Measurements from ENCODE around the gene SH2D4B.

Gene SH2D4B

GRCh38 chr10:80537736-80538480, at the start of gene SH2D4B:
SH2D4B (plus strand) TSS chr10:80537902; CDS start chr10:80538332, 430 bp downstream.
- Histone ChIP-seq H3K79me2 (no peaks in the 10 kb centered on the region), H3K27me3 (ENCODE audit: control insufficient read depth, insufficient read depth, low read length) (no peaks in the 10 kb centered on the region), H3K4me1 (no peaks in the 10 kb centered on the region), H3K9me3 (ENCODE audit: control insufficient read depth, low read length) (no peaks in the 10 kb centered on the region), H2AFZ (no peak within 1 kb of the TSS), H3K9ac (no peak within 1 kb of the TSS), H3K4me3 (ENCODE audit: low read depth, low read length) (no peak within 1 kb of the TSS), H3K4me2 (ENCODE audit: low read length) (no peak within 1 kb of the TSS), H3K36me3 (ENCODE audit: control insufficient read depth, insufficient read depth, low read length) (no peaks in the 10 kb centered on the region), H3K27ac (no peak within 1 kb of the TSS)
- TF ChIP-seq, protein P1, sequence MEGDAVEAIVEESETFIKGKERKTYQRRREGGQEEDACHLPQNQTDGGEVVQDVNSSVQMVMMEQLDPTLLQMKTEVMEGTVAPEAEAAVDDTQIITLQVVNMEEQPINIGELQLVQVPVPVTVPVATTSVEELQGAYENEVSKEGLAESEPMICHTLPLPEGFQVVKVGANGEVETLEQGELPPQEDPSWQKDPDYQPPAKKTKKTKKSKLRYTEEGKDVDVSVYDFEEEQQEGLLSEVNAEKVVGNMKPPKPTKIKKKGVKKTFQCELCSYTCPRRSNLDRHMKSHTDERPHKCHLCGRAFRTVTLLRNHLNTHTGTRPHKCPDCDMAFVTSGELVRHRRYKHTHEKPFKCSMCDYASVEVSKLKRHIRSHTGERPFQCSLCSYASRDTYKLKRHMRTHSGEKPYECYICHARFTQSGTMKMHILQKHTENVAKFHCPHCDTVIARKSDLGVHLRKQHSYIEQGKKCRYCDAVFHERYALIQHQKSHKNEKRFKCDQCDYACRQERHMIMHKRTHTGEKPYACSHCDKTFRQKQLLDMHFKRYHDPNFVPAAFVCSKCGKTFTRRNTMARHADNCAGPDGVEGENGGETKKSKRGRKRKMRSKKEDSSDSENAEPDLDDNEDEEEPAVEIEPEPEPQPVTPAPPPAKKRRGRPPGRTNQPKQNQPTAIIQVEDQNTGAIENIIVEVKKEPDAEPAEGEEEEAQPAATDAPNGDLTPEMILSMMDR (IDR thresholded peaks at IDR 0.05): no peak

GRCh38 chr10:80488539-80489066, 49.1 kb upstream of the SH2D4B start:
- Histone ChIP-seq H3K27me3 (ENCODE audit: control insufficient read depth, insufficient read depth, low read length) (no peaks in the 10 kb centered on the region), H3K36me3 (ENCODE audit: control insufficient read depth, insufficient read depth, low read length) (no peaks in the 10 kb centered on the region), H3K9me3 (ENCODE audit: control insufficient read depth, low read length) (no peaks in the 10 kb centered on the region), H3K9ac (no peak overlapping the region), H3K4me3 (ENCODE audit: low read depth, low read length) (no peak overlapping the region), H3K79me2 (peaks cover 78% of the 10 kb centered on the region), H3K4me1 (peaks cover 22% of the 10 kb centered on the region), H3K27ac (no peak overlapping the region), H3K4me2 (ENCODE audit: low read length) (no peak overlapping the region), H2AFZ (no peak overlapping the region)
- TF ChIP-seq, protein P1 (IDR thresholded peaks at IDR 0.05): no peak

DNA sequence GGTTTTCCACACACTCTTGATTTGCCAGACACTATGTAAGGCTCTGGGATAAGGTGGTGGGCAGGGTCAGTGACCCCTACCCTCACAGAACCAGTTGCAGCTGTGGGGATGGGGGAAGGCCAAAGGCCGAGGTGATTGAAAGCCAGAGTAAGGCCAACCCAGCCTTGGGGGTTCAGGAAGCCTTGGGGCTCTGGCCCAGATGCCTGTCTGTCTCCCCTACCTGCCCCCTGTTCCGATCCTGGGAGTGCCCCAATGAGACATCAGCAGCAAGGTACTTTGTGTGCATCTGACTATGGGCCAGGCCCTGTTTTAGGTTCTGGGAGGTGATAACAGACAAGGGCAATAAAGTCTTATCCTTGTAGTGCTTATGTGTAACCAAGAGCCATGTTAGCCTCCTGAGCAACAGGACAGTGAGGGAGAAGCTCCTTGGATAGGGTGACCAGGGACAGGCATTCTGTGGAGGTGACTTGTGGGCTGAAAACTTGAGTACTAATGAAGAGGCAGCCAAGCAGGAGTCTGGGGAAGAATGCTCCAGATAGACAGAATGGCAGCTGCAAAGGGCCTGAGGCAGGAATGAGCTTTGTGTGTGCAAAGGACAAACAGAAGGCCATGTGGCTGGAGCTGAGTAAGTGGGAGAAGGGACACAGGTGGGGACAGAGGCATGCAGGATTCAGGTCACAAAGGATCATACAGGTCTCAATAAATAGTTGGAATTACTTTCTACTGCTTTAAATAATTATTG, 48.2 kb upstream of the SH2D4B start:
- no peak overlapping the region for H3K4me3 ChIP-seq (ENCODE audit: low read depth, low read length)
- H3K79me2 ChIP-seq: peaks cover 78% of the 10 kb centered on the region
- no peaks in the 10 kb centered on the region for H3K27me3 ChIP-seq (ENCODE audit: control insufficient read depth, insufficient read depth, low read length)
- no peak overlapping the region for H2AFZ ChIP-seq
- H3K9ac ChIP-seq: no peak overlapping the region
- peaks cover 22% of the 10 kb centered on the region for H3K4me1 ChIP-seq
- no peak overlapping the region for H3K4me2 ChIP-seq (ENCODE audit: low read length)
- no peak overlapping the region for H3K27ac ChIP-seq
- H3K36me3 ChIP-seq (ENCODE audit: control insufficient read depth, insufficient read depth, low read length): no peaks in the 10 kb centered on the region
- no peaks in the 10 kb centered on the region for H3K9me3 ChIP-seq (ENCODE audit: control insufficient read depth, low read length)
- TF ChIP-seq, protein P1 (IDR thresholded peaks at IDR 0.05): no peak

GRCh38 chr10:80491251-80492102, 46.2 kb upstream of the SH2D4B start:
- no peaks in the 10 kb centered on the region for H3K36me3 ChIP-seq (ENCODE audit: control insufficient read depth, insufficient read depth, low read length)
- no peaks in the 10 kb centered on the region for H3K27me3 ChIP-seq (ENCODE audit: control insufficient read depth, insufficient read depth, low read length)
- no peak overlapping the region for H3K27ac ChIP-seq
- no peak overlapping the region for H2AFZ ChIP-seq
- TF ChIP-seq, protein P1 (IDR thresholded peaks at IDR 0.05): no peak
- no peak overlapping the region for H3K4me3 ChIP-seq (ENCODE audit: low read depth, low read length)
- no peak overlapping the region for H3K4me2 ChIP-seq (ENCODE audit: low read length)
- H3K9ac ChIP-seq: no peak overlapping the region
- peaks cover 19% of the 10 kb centered on the region for H3K4me1 ChIP-seq
- no peaks in the 10 kb centered on the region for H3K9me3 ChIP-seq (ENCODE audit: control insufficient read depth, low read length)
- peaks cover 67% of the 10 kb centered on the region for H3K79me2 ChIP-seq
